GM12878 (cell line): ENCODE results near the gene SOX12. TPM values are rescaled to one million over a fixed set of nuclear protein-coding genes. Genes with fewer than 3 reads are reported as not detected.

Experiments
- ATAC-seq: fragments of 200-7000 bp; cut with Tn5 transposase; 3 replicates; pipeline ENCODE4 v1.9.1; 2020; ENCODE audit warnings: mild to moderate bottlenecking, moderate library complexity
- BruUV-seq: library from RNA; stranded (reverse); fragments of 400-500 nt; replicated peaks from 2 replicates; lab custom pipeline; 2021; lab: Mats Ljungman, UMichigan
- CTCF ChIA-PET: fragments of 300-600 bp; sonication (Branson Sonifier 250); formaldehyde crosslinking; extraction: SDS; loops from one replicate; lab custom pipeline; 2021; ENCODE audit warnings: inconsistent platforms; lab: Yijun Ruan, JAX
- POLR2A ChIA-PET: fragments of 350-600 bp; formaldehyde crosslinking; extraction: SDS; loops from one replicate; lab custom pipeline; 2021; ENCODE audit warnings: inconsistent platforms; lab: Charles Lee
- RAD21 ChIA-PET: fragments of 300-600 bp; sonication (Branson Sonifier 250); formaldehyde crosslinking; loops from one replicate; lab custom pipeline; 2023; ENCODE audit warnings: antibody characterized with exemption; ENCODE audit not compliant: unreplicated experiment; lab: Charles Lee
- SMC1A ChIA-PET: fragments of 300-600 bp; sonication (Branson Sonifier 250); formaldehyde crosslinking; loops from one replicate; lab custom pipeline; 2023; ENCODE audit not compliant: unreplicated experiment, uncharacterized antibody; lab: Charles Lee
- DNase-seq: peaks from one replicate; pipeline ENCODE4 v3.0.0-alpha.2; 2011; ENCODE audit warnings: low read depth, low spot score
- FAIRE-seq: peaks from 3 replicates; lab custom pipeline; 2011; peaks lifted over from hg19 to GRCh38; lab: Jason Lieb, UNC
- H2AFZ ChIP-seq: 2 replicates; pipeline ENCODE4 v1.6.0; 2011; ENCODE audit warnings: low read depth, low read length, control low read depth; ENCODE audit not compliant: control insufficient read depth
- H3K27ac ChIP-seq: 2 replicates; pipeline ENCODE4 v1.5.1; 2011; ENCODE audit warnings: control low read depth; ENCODE audit not compliant: control insufficient read depth, insufficient read depth
- H3K27me3 ChIP-seq, 2 experiments: replicated peaks in 1 of 2; 2 replicates each; pipeline versions ENCODE4 v1.6.0 to v1.6.1; 2011; ENCODE audit warnings: low read length in 1 of 2; ENCODE audit not compliant: control insufficient read depth in 2 of 2, insufficient read depth in 2 of 2
- H3K36me3 ChIP-seq, 2 experiments: 2 replicates each; pipeline ENCODE4 v1.5.1; 2011; ENCODE audit warnings: low read length in 1 of 2; ENCODE audit not compliant: control insufficient read depth in 2 of 2, insufficient read depth in 2 of 2
- H3K4me1 ChIP-seq: 2 replicates; pipeline ENCODE4 v1.6.1; 2011; ENCODE audit warnings: mild to moderate bottlenecking, low read length, moderate library complexity, mixed read lengths; ENCODE audit not compliant: control insufficient read depth, insufficient read depth
- H3K4me2 ChIP-seq: 2 replicates; pipeline ENCODE4 v1.6.0; 2011; ENCODE audit warnings: control low read depth; ENCODE audit not compliant: control insufficient read depth, insufficient read depth
- H3K4me3 ChIP-seq: fragments of 200-600 bp; sonication (generic); 2 replicates; pipeline ENCODE4 v1.5.1; 2016
- H3K79me2 ChIP-seq: 2 replicates; pipeline ENCODE4 v1.6.0; 2011; ENCODE audit warnings: low read length; ENCODE audit not compliant: control insufficient read depth, insufficient read depth
- H3K9ac ChIP-seq: 2 replicates; pipeline ENCODE4 v1.8.0; 2011; ENCODE audit warnings: low read length, control low read depth, mixed read lengths; ENCODE audit not compliant: control insufficient read depth, insufficient read depth
- H3K9me3 ChIP-seq: replicated peaks from 3 replicates; pipeline ENCODE4 v1.5.1; 2011; ENCODE audit warnings: mild to moderate bottlenecking, low read length; ENCODE audit not compliant: control insufficient read depth, insufficient read depth
- H4K20me1 ChIP-seq: 2 replicates; pipeline ENCODE4 v1.6.0; 2011; ENCODE audit not compliant: control insufficient read depth, insufficient read depth
- BACH1 ChIP-seq: fragments of 450-650 bp; IDR thresholded peaks from 2 replicates; pipeline ENCODE4 v1.6.1; 2017; ENCODE audit warnings: mild to moderate bottlenecking, borderline replicate concordance
- BRCA1 ChIP-seq: IDR thresholded peaks from 2 replicates; pipeline ENCODE4 v1.6.1; 2011; ENCODE audit warnings: low read depth, low read length, improper control_type of control experiment
- HDGF ChIP-seq: fragments of 450-650 bp; IDR thresholded peaks from 2 replicates; pipeline ENCODE4 v1.6.1; 2016; ENCODE audit warnings: antibody characterized with exemption
- NBN ChIP-seq: fragments of 450-650 bp; IDR thresholded peaks from 2 replicates; pipeline ENCODE4 v1.6.1; 2016
- NFYB ChIP-seq: IDR thresholded peaks from 2 replicates; pipeline ENCODE4 v1.6.1; 2011; ENCODE audit warnings: low read depth, mild to moderate bottlenecking, low read length, improper control_type of control experiment, moderate library complexity; ENCODE audit not compliant: insufficient read depth
- NR2C2 ChIP-seq: IDR thresholded peaks from 2 replicates; pipeline ENCODE4 v1.6.1; 2011; ENCODE audit warnings: borderline replicate concordance, low read depth; ENCODE audit not compliant: control insufficient read depth, insufficient read length
- STAT1 ChIP-seq: fragments of 450-650 bp; conservative IDR thresholded peaks from 2 replicates; pipeline ENCODE4 v1.6.1; 2014; ENCODE audit warnings: antibody characterized with exemption, mild to moderate bottlenecking
- TAF1 ChIP-seq: IDR thresholded peaks from 2 replicates; pipeline ENCODE4 v1.6.1; 2011; ENCODE audit warnings: mild to moderate bottlenecking, low read depth, low read length, borderline replicate concordance
- WGBS: methylation state at CpG from one replicate; pipeline ENCODE4 v1.1.6; 2016; ENCODE audit warnings: low lambda C conversion rate; ENCODE audit not compliant: insufficient replicate concordance, insufficient coverage; ENCODE audit errors: missing lambda C conversion rate; 5-methylcytosine and 5-hydroxymethylcytosine counted together
- in situ Hi-C: fragments of 300-500 bp; cut with MboI; formaldehyde crosslinking; loops from 9 replicates; pipeline ENCODE4 v1.14.3; 2018; ENCODE audit warnings: mixed read lengths
- intact Hi-C: fragments of 100-400 bp; cut with micrococcal nuclease; formaldehyde crosslinking; loops from one replicate; pipeline ENCODE4 v1.14.2; 2022; ENCODE audit not compliant: unreplicated experiment
- polyA plus RNA-seq, 11 experiments: library from polyadenylated mRNA; depleted of rRNA in 4 of 11; unstranded in 6 of 11; stranded (reverse) in 5 of 11; fragments of >200 nt; fragmentation: Nextera tagmentation in 4 of 11; fragmentation: Illumina TruSeq in 1 of 11; extraction: Ambion mirVana in 4 of 11; extraction: Trizol in 1 of 11; gene quantifications; 1 replicate in 1 of 11; 2 replicates in 10 of 11; pipeline versions ENCODE4 v1.2.1 to v1.2.3, GENCODE V29; 2011 to 2016; ENCODE audit warnings: inconsistent platforms in 2 of 11, missing spikeins in 2 of 11, low read depth in 1 of 11
- total RNA-seq, 4 experiments: library from RNA; depleted of rRNA in 3 of 4; stranded (reverse); fragments of >200 nt in 3 of 4; fragmentation: Illumina TruSeq in 1 of 4; extraction: Trizol in 1 of 4; gene quantifications; 2 replicates each; pipeline versions ENCODE4 v1.2.1 to v1.2.3, GENCODE V29; 2013 to 2021
- TF ChIP-seq, protein P1 (sequence below): IDR thresholded peaks from 2 replicates; pipeline ENCODE4 v1.6.1; 2011; ENCODE audit warnings: low read depth, mild to moderate bottlenecking, low read length, moderate library complexity, borderline replicate concordance; ENCODE audit errors: extremely low read depth
- TF ChIP-seq, protein P2 (sequence below): fragments of 450-650 bp; IDR thresholded peaks from 2 replicates; pipeline ENCODE4 v1.6.1; 2017; ENCODE audit warnings: mild to moderate bottlenecking, moderate library complexity
- TF ChIP-seq, protein P3 (sequence below): IDR thresholded peaks from 2 replicates; pipeline ENCODE4 v1.6.1; 2011; ENCODE audit warnings: borderline replicate concordance, low read depth, mild to moderate bottlenecking, moderate library complexity, low read length; ENCODE audit not compliant: insufficient read depth, poor library complexity, severe bottlenecking

SOX12 gene
- total and polyA plus RNA-seq, 10 of the 15 experiments (the other 5 are each of a cell fraction or from before 2014, with no cell fraction given) = 0.50 to 17.9 (median 1.4) TPM

DNA sequence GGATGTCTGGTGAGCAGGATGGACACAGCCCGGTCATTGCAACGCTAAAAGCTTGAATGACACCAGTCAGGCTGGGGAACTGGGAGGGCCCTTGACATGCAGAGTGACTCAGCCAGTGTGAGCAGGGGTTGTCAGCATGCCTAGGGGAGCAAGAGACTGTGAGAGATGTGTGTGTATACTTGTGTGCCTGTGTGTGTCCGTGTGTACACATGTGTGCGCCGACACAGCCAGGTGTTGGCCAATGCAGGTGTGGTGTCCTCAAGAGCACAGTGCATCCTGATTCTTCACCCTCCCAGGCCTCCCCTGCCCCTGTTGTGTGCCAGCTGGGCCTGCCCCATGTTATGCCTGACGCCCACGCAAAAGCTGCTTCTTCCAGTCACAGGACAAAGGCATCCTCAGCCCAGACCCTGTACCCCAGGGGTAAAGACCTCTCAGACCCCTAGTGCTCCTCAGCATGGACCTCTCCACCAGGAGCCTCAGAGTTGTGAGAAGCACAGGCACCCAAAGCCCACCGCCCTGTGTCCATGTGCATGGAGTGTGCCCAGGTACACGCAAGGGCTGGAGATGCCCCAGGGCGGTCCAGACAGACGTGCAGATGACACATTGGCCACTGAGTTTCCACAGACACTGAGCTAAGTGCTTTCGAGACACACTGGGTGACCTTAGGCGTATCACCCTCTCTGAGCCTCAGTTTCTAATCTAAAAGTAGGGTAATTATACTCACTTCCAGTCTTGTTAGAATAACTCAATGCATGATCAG, 38.1 kb downstream of the SOX12 start (continued):
- TF ChIP-seq NR2C2 (no peak), NBN (no peak), BRCA1 (no peak)
- TF ChIP-seq, protein P1, sequence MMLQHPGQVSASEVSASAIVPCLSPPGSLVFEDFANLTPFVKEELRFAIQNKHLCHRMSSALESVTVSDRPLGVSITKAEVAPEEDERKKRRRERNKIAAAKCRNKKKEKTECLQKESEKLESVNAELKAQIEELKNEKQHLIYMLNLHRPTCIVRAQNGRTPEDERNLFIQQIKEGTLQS = no peak

DNA sequence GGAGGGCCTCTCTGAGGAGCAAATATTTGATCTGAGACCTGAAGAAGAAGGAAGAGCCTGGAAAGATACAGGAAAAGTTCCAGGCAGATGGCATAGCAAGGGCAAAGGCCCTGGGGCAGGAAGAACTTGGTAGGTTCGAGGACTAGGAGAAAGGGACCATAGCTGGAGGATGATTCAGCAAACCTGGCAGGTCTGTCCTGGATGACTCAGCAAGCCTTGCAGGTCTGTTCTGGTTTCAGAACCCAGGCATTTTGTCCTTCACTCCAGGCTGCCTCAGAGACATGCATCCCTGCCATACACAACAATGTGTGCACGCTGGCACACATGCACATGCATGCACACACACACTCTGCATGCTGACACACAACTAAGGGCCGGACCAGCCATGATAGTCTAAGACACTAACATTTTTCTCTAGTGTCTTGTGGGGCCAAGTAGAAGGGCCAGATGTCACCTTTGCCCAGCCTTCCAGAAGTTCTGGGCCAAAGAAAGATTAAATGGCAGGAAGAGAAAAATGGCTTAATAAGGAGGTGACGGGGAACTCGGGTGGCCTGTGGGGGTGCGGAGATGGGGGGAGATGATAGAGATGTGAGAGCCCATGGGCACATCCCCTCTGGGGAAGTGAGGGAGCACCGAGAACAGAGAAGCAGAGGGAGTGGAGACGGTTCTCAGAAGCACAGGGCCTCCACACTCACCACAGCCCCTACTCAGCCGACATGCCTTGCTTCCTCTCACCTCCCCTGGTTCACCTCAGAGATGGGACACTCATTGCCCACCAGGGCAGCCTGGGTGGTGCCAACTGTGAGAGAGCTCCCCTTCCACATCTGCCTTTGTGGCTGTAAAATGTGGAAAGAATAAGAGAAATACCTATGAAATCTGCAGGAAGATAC, 39.8 kb downstream of the SOX12 start:
- ChIA-PET SMC1A (interaction anchor here (0.6 kb wide), 1 partner anchor 202 kb away, joined by 3 read pairs; no protein-coding TSS in a partner anchor), RAD21 (no interaction called here), POLR2A (interaction anchor here (0.6 kb wide), 1 partner anchor 15 kb away, joined by 8 read pairs; no protein-coding TSS in a partner anchor), CTCF (interaction anchor here (1.4 to 1.7 kb wide), 2 partner anchors 10 to 114 kb away, joined by 4 to 7 read pairs; no protein-coding TSS in a partner anchor)
- Histone ChIP-seq H3K9me3 (no peaks in the 10 kb centered on the region), H3K27me3 (no peaks in the 10 kb centered on the region), H3K27ac (no peak overlapping the region; the same call in 1 of the 2 replicates), H3K4me2 (no peak overlapping the region), H2AFZ (peak overlapping the region; percentile 10; the same call in 1 of the 2 replicates), H3K9ac (no peak overlapping the region), H3K79me2 (no peaks in the 10 kb centered on the region), H3K4me3 (no peak overlapping the region), H3K4me1 (peaks cover 21% of the 10 kb centered on the region), H4K20me1 (no peaks in the 10 kb centered on the region), H3K36me3 (no peaks in the 10 kb centered on the region)
- WGBS = 54% methylated on average over 9 of the region's 9 CpGs
- FAIRE-seq = no peak
- BruUV-seq = no TSS peak
- no peak for ATAC-seq
- intact Hi-C loops (no loop called here), in situ Hi-C loops (no loop called here)
- DNase-seq = no peak
- TF ChIP-seq, protein P2, sequence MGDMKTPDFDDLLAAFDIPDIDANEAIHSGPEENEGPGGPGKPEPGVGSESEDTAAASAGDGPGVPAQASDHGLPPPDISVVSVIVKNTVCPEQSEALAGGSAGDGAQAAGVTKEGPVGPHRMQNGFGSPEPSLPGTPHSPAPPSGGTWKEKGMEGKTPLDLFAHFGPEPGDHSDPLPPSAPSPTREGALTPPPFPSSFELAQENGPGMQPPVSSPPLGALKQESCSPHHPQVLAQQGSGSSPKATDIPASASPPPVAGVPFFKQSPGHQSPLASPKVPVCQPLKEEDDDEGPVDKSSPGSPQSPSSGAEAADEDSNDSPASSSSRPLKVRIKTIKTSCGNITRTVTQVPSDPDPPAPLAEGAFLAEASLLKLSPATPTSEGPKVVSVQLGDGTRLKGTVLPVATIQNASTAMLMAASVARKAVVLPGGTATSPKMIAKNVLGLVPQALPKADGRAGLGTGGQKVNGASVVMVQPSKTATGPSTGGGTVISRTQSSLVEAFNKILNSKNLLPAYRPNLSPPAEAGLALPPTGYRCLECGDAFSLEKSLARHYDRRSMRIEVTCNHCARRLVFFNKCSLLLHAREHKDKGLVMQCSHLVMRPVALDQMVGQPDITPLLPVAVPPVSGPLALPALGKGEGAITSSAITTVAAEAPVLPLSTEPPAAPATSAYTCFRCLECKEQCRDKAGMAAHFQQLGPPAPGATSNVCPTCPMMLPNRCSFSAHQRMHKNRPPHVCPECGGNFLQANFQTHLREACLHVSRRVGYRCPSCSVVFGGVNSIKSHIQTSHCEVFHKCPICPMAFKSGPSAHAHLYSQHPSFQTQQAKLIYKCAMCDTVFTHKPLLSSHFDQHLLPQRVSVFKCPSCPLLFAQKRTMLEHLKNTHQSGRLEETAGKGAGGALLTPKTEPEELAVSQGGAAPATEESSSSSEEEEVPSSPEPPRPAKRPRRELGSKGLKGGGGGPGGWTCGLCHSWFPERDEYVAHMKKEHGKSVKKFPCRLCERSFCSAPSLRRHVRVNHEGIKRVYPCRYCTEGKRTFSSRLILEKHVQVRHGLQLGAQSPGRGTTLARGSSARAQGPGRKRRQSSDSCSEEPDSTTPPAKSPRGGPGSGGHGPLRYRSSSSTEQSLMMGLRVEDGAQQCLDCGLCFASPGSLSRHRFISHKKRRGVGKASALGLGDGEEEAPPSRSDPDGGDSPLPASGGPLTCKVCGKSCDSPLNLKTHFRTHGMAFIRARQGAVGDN = no peak
- TF ChIP-seq HDGF (no peak), STAT1 (no peak), NFYB (no peak), BACH1 (peak; percentile 55; the same call in 1 of the 2 replicates), TAF1 (no peak)
- TF ChIP-seq, protein P3, sequence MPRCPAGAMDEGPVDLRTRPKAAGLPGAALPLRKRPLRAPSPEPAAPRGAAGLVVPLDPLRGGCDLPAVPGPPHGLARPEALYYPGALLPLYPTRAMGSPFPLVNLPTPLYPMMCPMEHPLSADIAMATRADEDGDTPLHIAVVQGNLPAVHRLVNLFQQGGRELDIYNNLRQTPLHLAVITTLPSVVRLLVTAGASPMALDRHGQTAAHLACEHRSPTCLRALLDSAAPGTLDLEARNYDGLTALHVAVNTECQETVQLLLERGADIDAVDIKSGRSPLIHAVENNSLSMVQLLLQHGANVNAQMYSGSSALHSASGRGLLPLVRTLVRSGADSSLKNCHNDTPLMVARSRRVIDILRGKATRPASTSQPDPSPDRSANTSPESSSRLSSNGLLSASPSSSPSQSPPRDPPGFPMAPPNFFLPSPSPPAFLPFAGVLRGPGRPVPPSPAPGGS = no peak
